Kasumi-1 (cell line): Measurements from ENCODE around the gene ANKRD27.
"Not testable (repeated sequence)": the region's sequence is repeated elsewhere in the genome, so short reads cannot be mapped to it uniquely, and the experiment has no call there.

Experiments used
- DNase-seq, 2 experiments: peaks; one replicate each; lab custom pipeline; 2025; lab: John Stamatoyannopoulos, UW

The ANKRD27 gene

GRCh38 chr19:32652331-32652730 lies 22.6 kb downstream of the ANKRD27 start:
- not testable (repeated sequence) for DNase-seq

GRCh38 chr19:32651729-32652140 lies 23.2 kb downstream of the ANKRD27 start:
- peak; percentile 81 to 87 for DNase-seq

- no peak for DNase-seq
These were observed 24.3 kb downstream of the ANKRD27 start for GRCh38 chr19:32650671-32651070.

GRCh38 chr19:32649751-32650150 lies 25.2 kb downstream of the ANKRD27 start:
- no peak for DNase-seq

GRCh38 chr19:32647361-32647760 lies 27.6 kb downstream of the ANKRD27 start:
- no peak for DNase-seq

GRCh38 chr19:32646556-32646955 lies 28.4 kb downstream of the ANKRD27 start:
- no peak for DNase-seq

GRCh38 chr19:32642771-32643170 lies 32.2 kb downstream of the ANKRD27 start:
- no peak for DNase-seq

- DNase-seq, result no peak
These were observed 36.4 kb downstream of the ANKRD27 start for GRCh38 chr19:32638625-32639024.

GRCh38 chr19:32637480-32637879 lies 37.5 kb downstream of the ANKRD27 start:
- DNase-seq, result no peak

- no peak for DNase-seq
These were observed 43.6 kb downstream of the ANKRD27 start for GRCh38 chr19:32631381-32631780.

- peak in 1 of 2 experiments; percentile 1 for DNase-seq
These were observed 44.6 kb downstream of the ANKRD27 start for GRCh38 chr19:32630338-32630737.

- DNase-seq, result no peak
These were observed 47.2 kb downstream of the ANKRD27 start for GRCh38 chr19:32627714-32628270.

GRCh38 chr19:32626969-32627368 lies 48.0 kb downstream of the ANKRD27 start:
- DNase-seq, result no peak

GRCh38 chr19:32624410-32624809 lies 50.6 kb downstream of the ANKRD27 start:
- no peak for DNase-seq

GRCh38 chr19:32622002-32622401 lies 53.0 kb downstream of the ANKRD27 start:
- DNase-seq, result no peak

GRCh38 chr19:32619051-32619685 lies 55.8 kb downstream of the ANKRD27 start:
- no peak for DNase-seq

GRCh38 chr19:32615569-32615968 lies 59.4 kb downstream of the ANKRD27 start:
- no peak for DNase-seq

- no peak for DNase-seq
These were observed 60.1 kb downstream of the ANKRD27 start for GRCh38 chr19:32614916-32615315.

- DNase-seq, result no peak
These were observed 62.0 kb downstream of the ANKRD27 start for GRCh38 chr19:32613008-32613407.

GRCh38 chr19:32611161-32611560 lies 63.8 kb downstream of the ANKRD27 start:
- DNase-seq, result no peak

- no peak for DNase-seq
These were observed 67.5 kb downstream of the ANKRD27 start for GRCh38 chr19:32607479-32607878.

- no peak for DNase-seq
These were observed 68.7 kb downstream of the ANKRD27 start for GRCh38 chr19:32606289-32606688.

GRCh38 chr19:32605544-32605943 lies 69.4 kb downstream of the ANKRD27 start:
- no peak for DNase-seq

GRCh38 chr19:32603961-32604360 lies 71.0 kb downstream of the ANKRD27 start:
- DNase-seq, result no peak
